NCI-H2107 (cell line): Measurements from ENCODE around the gene GABRA1.

Experiments used
- DNase-seq: peaks from one replicate; lab custom pipeline; 2025; lab: John Stamatoyannopoulos, UW

Gene GABRA1

GRCh38 chr5:161847941-161848391 lies at the start of gene GABRA1:
Gene GABRA1 (plus strand): TSS chr5:161848120. CDS start chr5:161850811, 2,691 bp downstream.
- no peak for DNase-seq

- DNase-seq, result no peak
These were observed 48.6 kb upstream of the GABRA1 start for GRCh38 chr5:161799316-161799715.

GRCh38 chr5:161804263-161804662 lies 43.7 kb upstream of the GABRA1 start:
- no peak for DNase-seq

- DNase-seq, result no peak
These were observed 1.2 kb upstream of the GABRA1 start for GRCh38 chr5:161846746-161847145.

GRCh38 chr5:161847447-161847846 lies 473 bp upstream of the GABRA1 start:
- DNase-seq, result no peak

- DNase-seq, result no peak
These were observed 2.6 kb downstream of the GABRA1 start for GRCh38 chr5:161850491-161850890.

GRCh38 chr5:161851691-161852299 lies 3.9 kb downstream of the GABRA1 start:
- DNase-seq, result no peak

GRCh38 chr5:161857358-161857757 lies 9.4 kb downstream of the GABRA1 start:
- no peak for DNase-seq

GRCh38 chr5:161863259-161863658 lies 15.3 kb downstream of the GABRA1 start:
- DNase-seq, result no peak

GRCh38 chr5:161863811-161864210 lies 15.9 kb downstream of the GABRA1 start:
- DNase-seq, result no peak

- no peak for DNase-seq
These were observed 17.6 kb downstream of the GABRA1 start for GRCh38 chr5:161865510-161865909.

- DNase-seq, result no peak
These were observed 42.1 kb downstream of the GABRA1 start for GRCh38 chr5:161889971-161890370.

- no peak for DNase-seq
These were observed 47.6 kb downstream of the GABRA1 start for GRCh38 chr5:161895514-161895913.

- no peak for DNase-seq
These were observed 49.1 kb downstream of the GABRA1 start for GRCh38 chr5:161897033-161897432.

GRCh38 chr5:161899590-161899989 lies 51.7 kb downstream of the GABRA1 start:
- DNase-seq, result no peak

- DNase-seq, result no peak
These were observed 53.1 kb downstream of the GABRA1 start for GRCh38 chr5:161900981-161901380.

- DNase-seq, result no peak
These were observed 73.9 kb downstream of the GABRA1 start for GRCh38 chr5:161921781-161922180.

GRCh38 chr5:161924270-161924669 lies 76.3 kb downstream of the GABRA1 start:
- no peak for DNase-seq

- DNase-seq, result no peak
These were observed 78.0 kb downstream of the GABRA1 start for GRCh38 chr5:161925960-161926359.

- no peak for DNase-seq
These were observed 86.6 kb downstream of the GABRA1 start for GRCh38 chr5:161934486-161934885.

GRCh38 chr5:161944974-161945373 lies 97.1 kb downstream of the GABRA1 start:
- DNase-seq, result no peak

GRCh38 chr5:161946911-161947310 lies 99.0 kb downstream of the GABRA1 start:
- no peak for DNase-seq
